Measurements from ENCODE around the gene GBA3. TPM values are rescaled to one million over a fixed set of nuclear protein-coding genes. Genes with fewer than 3 reads are reported as not detected.

Gene GBA3
- total and polyA plus RNA-seq, 2 of the 8 experiments (the other 6 are each of a cell fraction or from before 2014, with no cell fraction given) = not detected

DNA sequence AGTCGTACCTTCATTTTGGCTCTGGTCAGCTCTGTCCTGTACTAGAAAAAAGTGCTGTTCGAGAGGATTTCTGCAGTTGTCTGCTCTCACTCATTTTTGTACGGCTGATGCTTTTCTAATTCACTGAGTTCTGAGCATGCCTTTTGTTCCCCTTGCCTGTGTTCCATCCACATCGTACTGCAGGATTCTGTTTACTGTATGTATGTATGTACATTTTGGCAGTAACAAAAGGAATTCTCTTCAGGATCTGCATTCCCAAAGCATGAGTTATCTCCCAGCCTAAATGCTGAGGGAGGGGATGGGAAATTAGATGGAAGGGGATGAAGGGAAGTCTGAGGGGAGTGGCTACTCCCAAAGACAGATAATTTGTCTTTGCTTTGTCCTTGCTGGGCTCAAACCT is 87.6 kb downstream of the GBA3 start:
- Histone ChIP-seq H3K4me2 (ENCODE audit: insufficient read depth in 1 of 2, low read depth in 2 of 2, low read length in 2 of 2) (no peak overlapping the region), H2BK120ac (replicated peaks; ENCODE audit: low read depth, low read length) (no peak overlapping the region), H4K8ac (ENCODE audit: extremely low read depth, insufficient read depth, low read length) (no peak overlapping the region), H3K27me3 (replicated peaks in 1 of 4; ENCODE audit: control insufficient read depth in 3 of 4, extremely low read depth in 1 of 4, insufficient read depth in 3 of 4, low read length in 3 of 4) (no peaks in the 10 kb centered on the region), H4K91ac (replicated peaks; ENCODE audit: insufficient read length, low read length) (no peak overlapping the region), H3K18ac (ENCODE audit: extremely low read depth, low read length) (no peak overlapping the region), H2BK20ac (ENCODE audit: low read length) (no peak overlapping the region), H3K79me1 (ENCODE audit: low read depth, low read length) (no peaks in the 10 kb centered on the region), H2AK5ac (ENCODE audit: low read depth, low read length) (no peak overlapping the region), H3K9me3 (ENCODE audit: insufficient read depth in 2 of 2, low read depth in 1 of 2, low read length in 1 of 2) (peaks cover 0 to 8% of the 10 kb centered on the region in 2 experiments; a peak in 1 of 4 replicates), H4K5ac (ENCODE audit: insufficient read length, low read depth, low read length) (no peak overlapping the region), H3K4me3 (ENCODE audit: extremely low read depth in 1 of 4, insufficient read depth in 2 of 4, low read depth in 3 of 4, low read length in 4 of 4) (no peak overlapping the region), H2BK5ac (ENCODE audit: low read depth, low read length) (no peak overlapping the region), H4K20me1 (replicated peaks in 1 of 2; ENCODE audit: control insufficient read depth in 1 of 2, insufficient read depth in 2 of 2, low read length in 2 of 2) (no peaks in the 10 kb centered on the region), H3K27ac (ENCODE audit: low read depth, low read length) (no peak overlapping the region), H3K14ac (ENCODE audit: insufficient read length) (no peak overlapping the region), H3K79me2 (ENCODE audit: control insufficient read depth in 1 of 2, insufficient read depth in 2 of 2, low read length in 2 of 2) (no peaks in the 10 kb centered on the region), H3K23ac (ENCODE audit: insufficient read length) (no peak overlapping the region), H3K4ac (replicated peaks; ENCODE audit: insufficient read length, low read depth, low read length) (no peak overlapping the region), H2BK15ac (ENCODE audit: low read length) (no peak overlapping the region), H2BK12ac (ENCODE audit: low read depth, low read length) (no peak overlapping the region), H3K56ac (replicated peaks; ENCODE audit: insufficient read length, low read depth, low read length) (no peak overlapping the region), H3K9ac (replicated peaks in 1 of 4; ENCODE audit: extremely low read depth in 1 of 4, low read depth in 3 of 4, low read length in 3 of 4) (no peak overlapping the region), H3K4me1 (replicated peaks in 1 of 4; ENCODE audit: control insufficient read depth in 3 of 4, insufficient read depth in 4 of 4, low read length in 3 of 4) (peaks cover 0 to 2% (median 0%) of the 10 kb centered on the region in 4 experiments; a peak in 1 of 7 replicates), H2AFZ (ENCODE audit: low read length) (no peak overlapping the region), H3K23me2 (ENCODE audit: low read depth, low read length) (no peaks in the 10 kb centered on the region), H3K36me3 (ENCODE audit: control insufficient read depth in 2 of 4, insufficient read depth in 4 of 4, low read length in 3 of 4) (no peaks in the 10 kb centered on the region)
- 84% methylated on average over 4 of the region's 4 CpGs; no CpG with 5 or more reads in 1 of the 2 experiments for WGBS, 2 experiments (ENCODE audit: extremely low coverage in 1 of 2, insufficient coverage in 1 of 2, insufficient read length in 1 of 2, insufficient replicate concordance in 2 of 2, low coverage in 1 of 2, low lambda C conversion rate in 2 of 2, missing lambda C conversion rate in 1 of 2)
- POLR2A ChIA-PET (ENCODE audit: partially characterized antibody) = no interaction called here
- CTCF ChIA-PET (ENCODE audit: partially characterized antibody) = no interaction called here
- FAIRE-seq (no peak), DNase-seq (ENCODE audit: low read depth in 1 of 2, low spot score in 2 of 2) (no peak)
- no peak for TF ChIP-seq SRF (IDR thresholded peaks at IDR 0.05; ENCODE audit: low read depth, low read length)
- TF ChIP-seq SIRT6 (IDR thresholded peaks at IDR 0.05; ENCODE audit: low read length) = no peak
- TF ChIP-seq, protein P1, sequence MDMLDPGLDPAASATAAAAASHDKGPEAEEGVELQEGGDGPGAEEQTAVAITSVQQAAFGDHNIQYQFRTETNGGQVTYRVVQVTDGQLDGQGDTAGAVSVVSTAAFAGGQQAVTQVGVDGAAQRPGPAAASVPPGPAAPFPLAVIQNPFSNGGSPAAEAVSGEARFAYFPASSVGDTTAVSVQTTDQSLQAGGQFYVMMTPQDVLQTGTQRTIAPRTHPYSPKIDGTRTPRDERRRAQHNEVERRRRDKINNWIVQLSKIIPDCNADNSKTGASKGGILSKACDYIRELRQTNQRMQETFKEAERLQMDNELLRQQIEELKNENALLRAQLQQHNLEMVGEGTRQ (IDR thresholded peaks at IDR 0.05; ENCODE audit: low read length) = no peak
- no peak for TF ChIP-seq RAD21 (IDR thresholded peaks at IDR 0.05 in 1 of 2, conservative IDR thresholded peaks at IDR 0.05 in 1 of 2; ENCODE audit: low read depth in 2 of 2, low read length in 2 of 2)
- TF ChIP-seq EGR1 (IDR thresholded peaks at IDR 0.05; ENCODE audit: borderline replicate concordance, low read depth, low read length) = no peak
- TF ChIP-seq JUN (IDR thresholded peaks at IDR 0.05; ENCODE audit: low read depth, low read length) = no peak
- TF ChIP-seq CEBPB (IDR thresholded peaks at IDR 0.05; ENCODE audit: low read depth, low read length) = no peak
- TF ChIP-seq, protein P2, sequence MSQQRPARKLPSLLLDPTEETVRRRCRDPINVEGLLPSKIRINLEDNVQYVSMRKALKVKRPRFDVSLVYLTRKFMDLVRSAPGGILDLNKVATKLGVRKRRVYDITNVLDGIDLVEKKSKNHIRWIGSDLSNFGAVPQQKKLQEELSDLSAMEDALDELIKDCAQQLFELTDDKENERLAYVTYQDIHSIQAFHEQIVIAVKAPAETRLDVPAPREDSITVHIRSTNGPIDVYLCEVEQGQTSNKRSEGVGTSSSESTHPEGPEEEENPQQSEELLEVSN (IDR thresholded peaks at IDR 0.05) = no peak
- no peak for TF ChIP-seq JUND (IDR thresholded peaks at IDR 0.05; ENCODE audit: low read length)
- TF ChIP-seq PHF8 (conservative IDR thresholded peaks at IDR 0.05; ENCODE audit: low read depth, low read length) = no peak
- TF ChIP-seq CBX5 (IDR thresholded peaks at IDR 0.05; ENCODE audit: low read depth, low read length) = no peak
- no peak for TF ChIP-seq EP300 (IDR thresholded peaks at IDR 0.05; ENCODE audit: borderline replicate concordance in 1 of 2, low read depth in 2 of 2, low read length in 2 of 2)
